Activated gamma-delta T cell (primary cell): ENCODE results near the gene PAM.

ENCODE experiments used
- DNase-seq: peaks from one replicate; lab custom pipeline; 2025; lab: John Stamatoyannopoulos, UW

PAM gene

GRCh38 chr5:102813740-102814139, 58.6 kb downstream of the PAM start:
- DNase-seq: no peak

- no peak for DNase-seq
These were observed 60.0 kb downstream of the PAM start for GRCh38 chr5:102815084-102815483.

GRCh38 chr5:102815540-102816332, 60.6 kb downstream of the PAM start:
- no peak for DNase-seq

GRCh38 chr5:102818345-102818744, 63.2 kb downstream of the PAM start:
- no peak for DNase-seq

GRCh38 chr5:102818934-102819333, 63.8 kb downstream of the PAM start:
- DNase-seq: no peak

GRCh38 chr5:102819634-102820033, 64.5 kb downstream of the PAM start:
- no peak for DNase-seq

- no peak for DNase-seq
These were observed 68.4 kb downstream of the PAM start for GRCh38 chr5:102823441-102823874.

- no peak for DNase-seq
These were observed 71.5 kb downstream of the PAM start for GRCh38 chr5:102826629-102827028.

GRCh38 chr5:102830241-102830640, 75.1 kb downstream of the PAM start:
- no peak for DNase-seq

GRCh38 chr5:102832445-102832844, 77.3 kb downstream of the PAM start:
- no peak for DNase-seq

- no peak for DNase-seq
These were observed 78.0 kb downstream of the PAM start for GRCh38 chr5:102833146-102833545.

GRCh38 chr5:102834438-102834964, 79.4 kb downstream of the PAM start:
- no peak for DNase-seq

- no peak for DNase-seq
These were observed 80.6 kb downstream of the PAM start for GRCh38 chr5:102835717-102836116.

- no peak for DNase-seq
These were observed 85.9 kb downstream of the PAM start for GRCh38 chr5:102841021-102841420.

GRCh38 chr5:102843997-102844396, 88.9 kb downstream of the PAM start:
- DNase-seq: no peak

GRCh38 chr5:102845041-102845440, 89.9 kb downstream of the PAM start:
- no peak for DNase-seq

GRCh38 chr5:102850503-102850902, 95.4 kb downstream of the PAM start:
- no peak for DNase-seq

GRCh38 chr5:102853680-102854079, 98.6 kb downstream of the PAM start:
- DNase-seq: no peak

GRCh38 chr5:102855681-102856388, 100.7 kb downstream of the PAM start:
- no peak for DNase-seq

- no peak for DNase-seq
These were observed 101.3 kb downstream of the PAM start for GRCh38 chr5:102856389-102856777.

- DNase-seq: no peak
These were observed 102.1 kb downstream of the PAM start for GRCh38 chr5:102857076-102857818.

- DNase-seq: no peak
These were observed 103.1 kb downstream of the PAM start for GRCh38 chr5:102858221-102858620.
